ENCODE measurements around the gene HLA-DOA. TPM values are rescaled to one million over a fixed set of nuclear protein-coding genes. Genes with fewer than 3 reads are reported as not detected.

HLA-DOA gene
- total RNA-seq, 1 experiment from 2014 or later = 13.6 TPM

DNA sequence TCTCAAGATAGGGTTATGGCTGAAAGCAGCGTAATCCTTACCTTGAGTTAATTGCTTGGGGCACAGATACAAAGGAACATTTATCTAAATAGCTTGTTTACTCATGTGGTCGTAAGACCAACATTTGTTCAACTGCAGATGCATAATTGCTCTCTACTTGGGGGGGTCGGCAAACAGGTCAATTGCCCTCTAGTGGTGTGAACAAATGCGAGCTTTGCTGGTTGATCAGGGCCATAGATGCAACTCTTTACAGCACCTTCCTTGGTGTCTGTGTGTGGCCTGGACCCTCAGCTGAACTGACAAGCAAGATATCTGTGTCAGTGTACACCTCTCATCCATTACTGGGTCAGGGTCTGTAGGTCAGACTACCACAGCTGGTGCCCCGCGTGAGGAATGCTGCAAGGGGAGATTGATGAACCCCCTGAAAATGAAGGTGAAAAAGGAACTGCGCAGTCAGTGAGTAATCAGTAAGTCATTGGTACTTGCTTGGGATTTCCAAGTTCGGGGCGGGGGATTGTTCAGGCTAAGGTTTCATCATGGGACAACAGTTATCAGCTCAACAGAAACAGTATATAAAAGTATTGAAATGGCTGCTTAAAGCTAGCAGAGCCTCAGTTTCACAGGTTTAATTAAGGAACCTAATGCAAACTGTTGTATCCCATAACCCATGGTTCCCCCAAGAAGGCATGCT lies 40.1 kb upstream of the HLA-DOA start:
- Mint-ChIP-seq H3K9me3 (peaks cover 32% of the 10 kb centered on the region), H3K4me3 (no peak overlapping the region), H3K27me3 (ENCODE audit: low read depth) (peaks cover 1% of the 10 kb centered on the region; the same call in 1 of the 2 replicates), H3K4me1 (peaks cover 46% of the 10 kb centered on the region), H3K36me3 (peaks cover 19% of the 10 kb centered on the region), H3K27ac (no peak overlapping the region)
- no peak for DNase-seq (ENCODE audit: low spot score)
- POLR2A ChIA-PET = interaction anchor here (1.0 kb wide), 1 partner anchor 77 kb away, joined by 3 read pairs; no protein-coding TSS in a partner anchor
- TF ChIP-seq RELA (CRISPR knock-in tag; IDR thresholded peaks at IDR 0.05; ENCODE audit: borderline replicate concordance) = no peak
- TF ChIP-seq, protein P1, sequence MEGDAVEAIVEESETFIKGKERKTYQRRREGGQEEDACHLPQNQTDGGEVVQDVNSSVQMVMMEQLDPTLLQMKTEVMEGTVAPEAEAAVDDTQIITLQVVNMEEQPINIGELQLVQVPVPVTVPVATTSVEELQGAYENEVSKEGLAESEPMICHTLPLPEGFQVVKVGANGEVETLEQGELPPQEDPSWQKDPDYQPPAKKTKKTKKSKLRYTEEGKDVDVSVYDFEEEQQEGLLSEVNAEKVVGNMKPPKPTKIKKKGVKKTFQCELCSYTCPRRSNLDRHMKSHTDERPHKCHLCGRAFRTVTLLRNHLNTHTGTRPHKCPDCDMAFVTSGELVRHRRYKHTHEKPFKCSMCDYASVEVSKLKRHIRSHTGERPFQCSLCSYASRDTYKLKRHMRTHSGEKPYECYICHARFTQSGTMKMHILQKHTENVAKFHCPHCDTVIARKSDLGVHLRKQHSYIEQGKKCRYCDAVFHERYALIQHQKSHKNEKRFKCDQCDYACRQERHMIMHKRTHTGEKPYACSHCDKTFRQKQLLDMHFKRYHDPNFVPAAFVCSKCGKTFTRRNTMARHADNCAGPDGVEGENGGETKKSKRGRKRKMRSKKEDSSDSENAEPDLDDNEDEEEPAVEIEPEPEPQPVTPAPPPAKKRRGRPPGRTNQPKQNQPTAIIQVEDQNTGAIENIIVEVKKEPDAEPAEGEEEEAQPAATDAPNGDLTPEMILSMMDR (IDR thresholded peaks at IDR 0.05) = peak; percentile 26; the same call in 1 of the 2 replicates
- peak; percentile 71 for ATAC-seq
- CTCF ChIA-PET = interaction anchor here (0.5 to 2.1 kb wide), 23 partner anchors 12 to 1314 kb away, joined by 3 to 17 read pairs (median 4); partner anchors contain the start of genes HLA-DPA1 and HLA-DPB1

DNA sequence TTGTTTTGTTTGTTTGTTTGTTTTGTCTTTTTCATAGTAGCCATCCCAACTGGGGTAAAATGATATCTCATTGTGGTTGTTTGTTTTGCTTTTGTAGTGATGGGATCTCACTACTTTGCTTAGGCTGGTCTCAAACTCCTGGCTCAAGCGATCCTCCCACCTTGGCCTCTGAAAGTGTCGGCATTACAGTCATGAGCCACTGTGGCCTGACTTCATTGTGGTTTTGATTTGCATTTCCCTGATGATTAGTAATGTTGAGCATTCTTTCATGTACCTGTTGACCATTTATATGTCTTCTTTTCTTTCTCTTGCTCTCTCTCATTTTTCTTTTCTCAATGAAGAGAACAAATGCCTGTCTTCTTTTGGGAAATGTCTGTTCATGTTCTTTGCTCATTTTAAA lies 30.8 kb upstream of the HLA-DOA start:
- CTCF ChIA-PET = no interaction called here
- POLR2A ChIA-PET = no interaction called here
- H3K27ac Mint-ChIP-seq = no peak overlapping the region
- no peaks in the 10 kb centered on the region for H3K36me3 Mint-ChIP-seq
- TF ChIP-seq ETV6 (CRISPR knock-in tag; IDR thresholded peaks at IDR 0.05) = no peak
- TF ChIP-seq NFATC4 (CRISPR knock-in tag; IDR thresholded peaks at IDR 0.05) = no peak
- TF ChIP-seq, protein P2, sequence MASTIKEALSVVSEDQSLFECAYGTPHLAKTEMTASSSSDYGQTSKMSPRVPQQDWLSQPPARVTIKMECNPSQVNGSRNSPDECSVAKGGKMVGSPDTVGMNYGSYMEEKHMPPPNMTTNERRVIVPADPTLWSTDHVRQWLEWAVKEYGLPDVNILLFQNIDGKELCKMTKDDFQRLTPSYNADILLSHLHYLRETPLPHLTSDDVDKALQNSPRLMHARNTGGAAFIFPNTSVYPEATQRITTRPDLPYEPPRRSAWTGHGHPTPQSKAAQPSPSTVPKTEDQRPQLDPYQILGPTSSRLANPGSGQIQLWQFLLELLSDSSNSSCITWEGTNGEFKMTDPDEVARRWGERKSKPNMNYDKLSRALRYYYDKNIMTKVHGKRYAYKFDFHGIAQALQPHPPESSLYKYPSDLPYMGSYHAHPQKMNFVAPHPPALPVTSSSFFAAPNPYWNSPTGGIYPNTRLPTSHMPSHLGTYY (CRISPR knock-in tag; IDR thresholded peaks at IDR 0.05) = no peak
- TF ChIP-seq TP53 (CRISPR knock-in tag; IDR thresholded peaks at IDR 0.05) = no peak
- no peak for TF ChIP-seq CBFB (CRISPR knock-in tag; IDR thresholded peaks at IDR 0.05; ENCODE audit: low read depth)
- TF ChIP-seq GABPB1 (CRISPR knock-in tag; IDR thresholded peaks at IDR 0.05) = no peak
- TF ChIP-seq, protein P3, sequence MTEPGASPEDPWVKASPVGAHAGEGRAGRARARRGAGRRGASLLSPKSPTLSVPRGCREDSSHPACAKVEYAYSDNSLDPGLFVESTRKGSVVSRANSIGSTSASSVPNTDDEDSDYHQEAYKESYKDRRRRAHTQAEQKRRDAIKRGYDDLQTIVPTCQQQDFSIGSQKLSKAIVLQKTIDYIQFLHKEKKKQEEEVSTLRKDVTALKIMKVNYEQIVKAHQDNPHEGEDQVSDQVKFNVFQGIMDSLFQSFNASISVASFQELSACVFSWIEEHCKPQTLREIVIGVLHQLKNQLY (CRISPR knock-in tag; IDR thresholded peaks at IDR 0.05) = no peak
- TF ChIP-seq OVOL2 (CRISPR knock-in tag; IDR thresholded peaks at IDR 0.05; ENCODE audit: borderline replicate concordance) = no peak
- TF ChIP-seq, protein P4, sequence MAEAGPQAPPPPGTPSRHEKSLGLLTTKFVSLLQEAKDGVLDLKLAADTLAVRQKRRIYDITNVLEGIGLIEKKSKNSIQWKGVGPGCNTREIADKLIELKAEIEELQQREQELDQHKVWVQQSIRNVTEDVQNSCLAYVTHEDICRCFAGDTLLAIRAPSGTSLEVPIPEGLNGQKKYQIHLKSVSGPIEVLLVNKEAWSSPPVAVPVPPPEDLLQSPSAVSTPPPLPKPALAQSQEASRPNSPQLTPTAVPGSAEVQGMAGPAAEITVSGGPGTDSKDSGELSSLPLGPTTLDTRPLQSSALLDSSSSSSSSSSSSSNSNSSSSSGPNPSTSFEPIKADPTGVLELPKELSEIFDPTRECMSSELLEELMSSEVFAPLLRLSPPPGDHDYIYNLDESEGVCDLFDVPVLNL (CRISPR knock-in tag; IDR thresholded peaks at IDR 0.05; ENCODE audit: borderline replicate concordance, low read depth) = no peak
- TF ChIP-seq FOXP1 (CRISPR knock-in tag; IDR thresholded peaks at IDR 0.05; ENCODE audit: borderline replicate concordance) = no peak
- TF ChIP-seq EMX1 (CRISPR knock-in tag; IDR thresholded peaks at IDR 0.05) = no peak
- TF ChIP-seq, protein P5, sequence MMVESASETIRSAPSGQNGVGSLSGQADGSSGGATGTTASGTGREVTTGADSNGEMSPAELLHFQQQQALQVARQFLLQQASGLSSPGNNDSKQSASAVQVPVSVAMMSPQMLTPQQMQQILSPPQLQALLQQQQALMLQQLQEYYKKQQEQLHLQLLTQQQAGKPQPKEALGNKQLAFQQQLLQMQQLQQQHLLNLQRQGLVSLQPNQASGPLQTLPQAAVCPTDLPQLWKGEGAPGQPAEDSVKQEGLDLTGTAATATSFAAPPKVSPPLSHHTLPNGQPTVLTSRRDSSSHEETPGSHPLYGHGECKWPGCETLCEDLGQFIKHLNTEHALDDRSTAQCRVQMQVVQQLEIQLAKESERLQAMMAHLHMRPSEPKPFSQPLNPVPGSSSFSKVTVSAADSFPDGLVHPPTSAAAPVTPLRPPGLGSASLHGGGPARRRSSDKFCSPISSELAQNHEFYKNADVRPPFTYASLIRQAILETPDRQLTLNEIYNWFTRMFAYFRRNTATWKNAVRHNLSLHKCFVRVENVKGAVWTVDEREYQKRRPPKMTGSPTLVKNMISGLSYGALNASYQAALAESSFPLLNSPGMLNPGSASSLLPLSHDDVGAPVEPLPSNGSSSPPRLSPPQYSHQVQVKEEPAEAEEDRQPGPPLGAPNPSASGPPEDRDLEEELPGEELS (CRISPR knock-in tag; IDR thresholded peaks at IDR 0.05) = no peak
- TF ChIP-seq SOX15 (CRISPR knock-in tag; IDR thresholded peaks at IDR 0.05) = no peak
- TF ChIP-seq, protein P6, sequence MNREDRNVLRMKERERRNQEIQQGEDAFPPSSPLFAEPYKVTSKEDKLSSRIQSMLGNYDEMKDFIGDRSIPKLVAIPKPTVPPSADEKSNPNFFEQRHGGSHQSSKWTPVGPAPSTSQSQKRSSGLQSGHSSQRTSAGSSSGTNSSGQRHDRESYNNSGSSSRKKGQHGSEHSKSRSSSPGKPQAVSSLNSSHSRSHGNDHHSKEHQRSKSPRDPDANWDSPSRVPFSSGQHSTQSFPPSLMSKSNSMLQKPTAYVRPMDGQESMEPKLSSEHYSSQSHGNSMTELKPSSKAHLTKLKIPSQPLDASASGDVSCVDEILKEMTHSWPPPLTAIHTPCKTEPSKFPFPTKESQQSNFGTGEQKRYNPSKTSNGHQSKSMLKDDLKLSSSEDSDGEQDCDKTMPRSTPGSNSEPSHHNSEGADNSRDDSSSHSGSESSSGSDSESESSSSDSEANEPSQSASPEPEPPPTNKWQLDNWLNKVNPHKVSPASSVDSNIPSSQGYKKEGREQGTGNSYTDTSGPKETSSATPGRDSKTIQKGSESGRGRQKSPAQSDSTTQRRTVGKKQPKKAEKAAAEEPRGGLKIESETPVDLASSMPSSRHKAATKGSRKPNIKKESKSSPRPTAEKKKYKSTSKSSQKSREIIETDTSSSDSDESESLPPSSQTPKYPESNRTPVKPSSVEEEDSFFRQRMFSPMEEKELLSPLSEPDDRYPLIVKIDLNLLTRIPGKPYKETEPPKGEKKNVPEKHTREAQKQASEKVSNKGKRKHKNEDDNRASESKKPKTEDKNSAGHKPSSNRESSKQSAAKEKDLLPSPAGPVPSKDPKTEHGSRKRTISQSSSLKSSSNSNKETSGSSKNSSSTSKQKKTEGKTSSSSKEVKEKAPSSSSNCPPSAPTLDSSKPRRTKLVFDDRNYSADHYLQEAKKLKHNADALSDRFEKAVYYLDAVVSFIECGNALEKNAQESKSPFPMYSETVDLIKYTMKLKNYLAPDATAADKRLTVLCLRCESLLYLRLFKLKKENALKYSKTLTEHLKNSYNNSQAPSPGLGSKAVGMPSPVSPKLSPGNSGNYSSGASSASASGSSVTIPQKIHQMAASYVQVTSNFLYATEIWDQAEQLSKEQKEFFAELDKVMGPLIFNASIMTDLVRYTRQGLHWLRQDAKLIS (CRISPR knock-in tag; IDR thresholded peaks at IDR 0.05; ENCODE audit: borderline replicate concordance) = no peak
- no peak for TF ChIP-seq GRHL2 (CRISPR knock-in tag; IDR thresholded peaks at IDR 0.05; ENCODE audit: insufficient replicate concordance, severe bottlenecking)
- no peak for TF ChIP-seq ZNF219 (CRISPR knock-in tag; IDR thresholded peaks at IDR 0.05; ENCODE audit: borderline replicate concordance)
- TF ChIP-seq, protein P7, sequence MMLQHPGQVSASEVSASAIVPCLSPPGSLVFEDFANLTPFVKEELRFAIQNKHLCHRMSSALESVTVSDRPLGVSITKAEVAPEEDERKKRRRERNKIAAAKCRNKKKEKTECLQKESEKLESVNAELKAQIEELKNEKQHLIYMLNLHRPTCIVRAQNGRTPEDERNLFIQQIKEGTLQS (CRISPR knock-in tag; conservative IDR thresholded peaks at IDR 0.05) = no peak
- TF ChIP-seq ELF4 (CRISPR knock-in tag; IDR thresholded peaks at IDR 0.05; ENCODE audit: low read depth) = no peak
- TF ChIP-seq FOXK1 (CRISPR knock-in tag; IDR thresholded peaks at IDR 0.05) = no peak
- H3K4me1 Mint-ChIP-seq = no peaks in the 10 kb centered on the region
- H3K27me3 Mint-ChIP-seq (ENCODE audit: low read depth) = peaks cover 3% of the 10 kb centered on the region; the same call in 1 of the 2 replicates
- H3K9me3 Mint-ChIP-seq = peaks cover 22% of the 10 kb centered on the region
- no peak overlapping the region for H3K4me3 Mint-ChIP-seq
- no peak for DNase-seq (ENCODE audit: low spot score)
- ATAC-seq = no peak

All from WTC11 (cell line).